GM10266 (cell line): ENCODE results near the gene PEX5L.

Experiments
- DNase-seq: peaks from one replicate; pipeline ENCODE4 v3.0.0; 2012; ENCODE audit errors: extremely low spot score
- CTCF ChIP-seq: IDR thresholded peaks from 2 replicates; pipeline ENCODE4 v1.5.1; 2012; ENCODE audit warnings: mild to moderate bottlenecking, low read depth; ENCODE audit not compliant: control insufficient read depth, insufficient read depth; ENCODE audit errors: missing control alignments

PEX5L gene

DNA sequence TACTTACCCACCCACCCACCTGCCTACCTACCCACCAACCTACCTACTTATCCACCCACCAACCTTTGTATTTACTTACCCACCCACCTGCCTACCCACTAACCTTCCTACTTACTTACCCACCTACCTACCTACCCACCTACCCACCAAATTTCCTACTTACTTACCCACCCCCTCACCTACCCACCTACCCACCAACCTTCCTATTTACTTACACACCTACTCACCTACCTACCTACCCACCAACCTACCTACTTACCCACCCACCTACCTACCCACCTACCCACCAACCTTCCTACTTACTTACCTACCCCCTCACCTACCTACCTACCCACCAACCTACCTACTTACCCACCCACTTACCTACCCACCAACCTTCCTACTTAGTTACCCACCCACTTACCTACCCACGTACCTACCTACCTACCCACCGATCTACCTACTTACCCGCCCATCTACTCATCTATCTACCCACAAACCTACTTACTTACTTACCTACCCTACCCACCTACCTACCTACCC, 204.3 kb downstream of the PEX5L start:
- no peak for TF ChIP-seq CTCF
- no peak for DNase-seq

DNA sequence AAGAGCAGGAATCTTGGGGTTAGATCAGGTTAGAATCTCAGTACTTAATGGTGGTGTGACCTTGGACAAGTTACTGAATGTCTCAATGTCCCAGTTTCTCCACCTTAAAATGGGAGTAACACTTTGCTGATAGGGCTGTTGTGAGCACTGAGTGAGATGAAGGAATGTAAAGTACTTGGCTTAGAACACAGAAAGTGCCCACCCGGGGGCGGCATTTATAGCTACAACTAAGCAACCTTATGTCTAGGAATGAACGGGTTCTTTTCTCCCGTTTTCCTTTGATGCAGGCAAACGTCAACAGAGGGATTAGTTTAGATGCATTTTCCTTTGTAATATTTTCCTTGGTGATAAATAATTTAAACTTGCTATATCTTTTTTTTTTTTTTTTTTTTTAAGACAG, 207.3 kb downstream of the PEX5L start:
- TF ChIP-seq CTCF = no peak
- no peak for DNase-seq

DNA sequence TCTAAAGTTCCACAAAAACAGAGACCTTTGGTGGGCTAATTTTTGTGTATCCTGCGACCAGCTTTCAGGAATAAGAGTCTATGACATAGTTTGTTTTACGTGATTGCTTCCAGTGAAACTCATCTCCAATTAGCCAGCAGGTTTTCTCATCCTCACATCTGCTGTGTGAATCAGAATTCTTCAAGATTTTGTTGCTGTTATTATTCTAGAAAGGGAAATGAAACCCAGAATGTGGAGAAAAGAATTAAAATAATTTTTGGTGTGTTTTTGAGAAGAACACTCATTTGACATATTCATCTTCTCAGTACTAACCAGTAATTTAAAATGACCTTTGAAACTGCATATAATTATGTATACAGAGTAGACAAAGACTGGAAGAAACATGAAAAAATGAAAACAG, 208.0 kb downstream of the PEX5L start:
- DNase-seq = no peak
- no peak for TF ChIP-seq CTCF

GRCh38 chr3:179826247-179826637, 210.5 kb downstream of the PEX5L start:
- no peak for TF ChIP-seq CTCF
- DNase-seq = no peak

- no peak for DNase-seq
- no peak for TF ChIP-seq CTCF
Measured at GRCh38 chr3:179825527-179826246, 211.1 kb downstream of the PEX5L start.

GRCh38 chr3:179822296-179822695, 214.4 kb downstream of the PEX5L start:
- no peak for TF ChIP-seq CTCF
- no peak for DNase-seq

DNA sequence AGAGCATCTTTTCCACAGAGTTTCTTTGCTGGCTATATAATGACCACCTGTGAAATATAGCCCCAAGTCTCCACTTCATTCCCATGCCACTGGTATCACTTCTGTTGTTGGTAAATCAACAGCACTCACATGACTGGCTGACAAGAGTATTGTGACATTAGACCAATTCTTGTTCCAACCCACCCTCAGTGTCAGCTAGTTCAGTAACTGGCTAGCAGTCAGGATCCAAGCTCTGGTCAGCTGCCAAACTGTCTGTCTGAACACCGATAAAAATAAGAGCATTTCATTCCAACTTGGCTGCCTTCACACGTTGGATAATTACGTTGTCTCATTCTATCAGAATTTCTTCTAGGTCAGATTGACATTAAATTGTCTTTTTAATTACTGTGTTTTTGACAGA, 217.4 kb downstream of the PEX5L start:
- DNase-seq = no peak
- no peak for TF ChIP-seq CTCF
